Measurements from ENCODE around the gene SVBP. TPM values are rescaled to one million over a fixed set of nuclear protein-coding genes. Genes with fewer than 3 reads are reported as not detected.

Gene SVBP
- total RNA-seq, 2 experiments from 2014 or later: 16.8 to 18.8 TPM

DNA sequence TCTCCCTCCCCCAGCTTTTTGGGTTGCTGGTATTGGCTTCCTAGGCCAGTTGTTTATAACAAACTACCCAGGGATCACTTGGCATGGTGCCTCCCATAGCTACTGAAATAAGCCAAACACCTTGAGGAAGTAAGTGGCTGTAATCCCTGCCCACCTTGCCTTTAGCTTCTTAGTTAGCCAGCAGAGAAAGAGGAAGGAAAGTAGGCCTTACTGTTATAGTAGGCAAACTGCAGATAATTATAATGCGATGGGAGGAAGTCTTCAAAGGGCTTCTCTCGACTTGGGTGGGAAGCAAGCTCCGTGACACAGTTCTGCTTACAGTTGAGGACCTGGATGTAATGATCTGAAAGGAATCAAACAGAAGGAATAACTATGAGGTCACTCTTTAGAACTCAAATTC, 58.6 kb downstream of the SVBP start:
- ChIA-PET POLR2A (no interaction called here), CTCF (interaction anchor here (0.6 to 3.2 kb wide), 5 partner anchors 9 to 180 kb away, joined by 3 to 12 read pairs (median 4); no protein-coding TSS in a partner anchor)
- intact Hi-C loops (cut with micrococcal nuclease): no loop called here
- Mint-ChIP-seq H3K36me3 (peaks cover 33% of the 10 kb centered on the region), H3K27ac (no peak overlapping the region), H3K4me1 (ENCODE audit: low read depth) (no peaks in the 10 kb centered on the region), H3K9me3 (no peaks in the 10 kb centered on the region), H3K27me3 (no peaks in the 10 kb centered on the region), H3K4me3 (no peak overlapping the region)
- no peak for DNase-seq

DNA sequence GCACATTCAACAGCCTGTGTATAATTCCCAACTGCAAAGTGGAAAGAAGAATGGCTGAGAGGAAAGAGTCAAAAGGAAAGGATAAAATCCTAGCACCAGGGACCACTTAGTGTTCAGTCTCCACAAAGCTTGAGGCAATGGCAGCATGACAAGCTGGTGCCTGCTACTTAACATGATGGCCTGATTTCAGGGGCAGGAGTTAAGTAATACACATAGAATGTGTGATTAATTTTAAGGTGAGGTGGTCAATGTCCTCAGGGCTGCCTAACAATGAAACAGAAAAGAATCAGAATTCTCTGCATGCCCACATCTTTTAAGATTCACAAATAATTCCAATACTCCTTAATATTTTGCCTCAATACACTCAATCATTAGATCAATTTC, 59.3 kb downstream of the SVBP start:
- DNase-seq: no peak
- Mint-ChIP-seq H3K27me3 (no peaks in the 10 kb centered on the region), H3K4me1 (ENCODE audit: low read depth) (no peaks in the 10 kb centered on the region), H3K4me3 (no peak overlapping the region), H3K27ac (no peak overlapping the region), H3K9me3 (no peaks in the 10 kb centered on the region), H3K36me3 (peaks cover 33% of the 10 kb centered on the region)
- POLR2A ChIA-PET: interaction anchor here (0.8 kb wide), 1 partner anchor 9 kb away, joined by 4 read pairs; the partner anchor contains the start of genes C1orf50 and P3H1
- intact Hi-C loops (cut with micrococcal nuclease): no loop called here
- CTCF ChIA-PET: interaction anchor here (1.8 to 3.2 kb wide), 4 partner anchors 9 to 180 kb away, joined by 4 to 12 read pairs (median 11); partner anchors contain the start of genes C1orf50 and P3H1

Other genes with a start within 250 kb of the SVBP start
- 10 to 100 TPM; 91.0 to 94.0 TPM for gene PPIH, start 159.0 kb downstream of the SVBP start, total RNA-seq
- 1,000 to 10,000 TPM; 1,101 to 1,134 TPM for gene YBX1, start 135.0 kb downstream of the SVBP start, total RNA-seq
- gene CLDN19, start 77.2 kb downstream of the SVBP start, total RNA-seq: not detected
- 10 to 100 TPM; 32.0 to 34.8 TPM for gene P3H1, start 50.4 kb downstream of the SVBP start, total RNA-seq
- gene C1orf50, start 50.1 kb downstream of the SVBP start, total RNA-seq: 1 to 10 TPM; 5.6 to 7.6 TPM
- gene TMEM269, start 32.4 kb downstream of the SVBP start, total RNA-seq: under 1 TPM; 0.15 to 0.33 TPM
- gene ERMAP, start 275 bp downstream of the SVBP start, total RNA-seq: 1 to 10 TPM; 3.4 to 4.5 TPM
- gene ZNF691, start 29.2 kb upstream of the SVBP start, total RNA-seq: 1 to 10 TPM; 8.6 to 9.5 TPM
- gene SLC2A1, start 141.5 kb upstream of the SVBP start, total RNA-seq: 10 to 100 TPM; 67.6 to 73.6 TPM

Measured in activated CD4-positive, alpha-beta memory T cell treated with anti-CD3 and anti-CD28 coated beads for 36 hours (primary cell).